CD4-positive, alpha-beta T cell treated with Interleukin-1 beta for 1 hour (primary cell): ENCODE measurements around the gene SUGCT.

ENCODE experiments used
- DNase-seq, 2 donors: peaks; one replicate each; pipeline ENCODE4 v3.0.0-alpha.2; 2020 to 2022

Gene SUGCT

GRCh38 chr7:40700653-40701421, 566.0 kb downstream of the SUGCT start:
- DNase-seq: no peak

GRCh38 chr7:40701836-40702551, 567.2 kb downstream of the SUGCT start:
- DNase-seq: no peak

GRCh38 chr7:40704172-40704571, 569.4 kb downstream of the SUGCT start:
- no peak for DNase-seq

GRCh38 chr7:40706829-40707228, 572.0 kb downstream of the SUGCT start:
- no peak for DNase-seq

- no peak for DNase-seq
Observed at GRCh38 chr7:40709062-40709964, 574.5 kb downstream of the SUGCT start.

- no peak for DNase-seq
Observed at GRCh38 chr7:40711706-40712105, 576.9 kb downstream of the SUGCT start.

- DNase-seq: no peak
Observed at GRCh38 chr7:40714363-40715052, 579.7 kb downstream of the SUGCT start.

- no peak for DNase-seq
Observed at GRCh38 chr7:40715053-40715430, 580.2 kb downstream of the SUGCT start.

DNA sequence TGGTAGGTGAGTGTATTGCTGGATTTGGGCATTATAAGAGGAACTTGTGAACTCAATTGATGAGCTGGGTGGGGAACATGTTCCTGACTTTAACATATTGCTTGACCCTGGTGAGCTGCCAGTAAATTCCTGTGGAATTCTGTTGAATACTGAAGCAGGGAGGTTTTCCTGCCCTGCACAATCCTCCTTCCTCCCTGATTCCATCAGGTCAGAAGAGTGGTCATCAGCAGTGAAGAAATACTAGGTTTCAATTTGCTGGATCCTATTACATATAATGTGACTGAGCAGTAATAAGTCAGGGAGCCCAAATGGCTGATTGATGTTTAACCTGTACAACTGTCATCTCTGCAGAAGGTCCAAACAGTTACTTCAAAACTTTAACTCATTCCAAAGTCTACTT, 581.2 kb downstream of the SUGCT start:
- DNase-seq: no peak

GRCh38 chr7:40717242-40717641, 582.4 kb downstream of the SUGCT start:
- DNase-seq: no peak

GRCh38 chr7:40720416-40720815, 585.6 kb downstream of the SUGCT start:
- no peak for DNase-seq

GRCh38 chr7:40721342-40721949, 586.6 kb downstream of the SUGCT start:
- no peak for DNase-seq

DNA sequence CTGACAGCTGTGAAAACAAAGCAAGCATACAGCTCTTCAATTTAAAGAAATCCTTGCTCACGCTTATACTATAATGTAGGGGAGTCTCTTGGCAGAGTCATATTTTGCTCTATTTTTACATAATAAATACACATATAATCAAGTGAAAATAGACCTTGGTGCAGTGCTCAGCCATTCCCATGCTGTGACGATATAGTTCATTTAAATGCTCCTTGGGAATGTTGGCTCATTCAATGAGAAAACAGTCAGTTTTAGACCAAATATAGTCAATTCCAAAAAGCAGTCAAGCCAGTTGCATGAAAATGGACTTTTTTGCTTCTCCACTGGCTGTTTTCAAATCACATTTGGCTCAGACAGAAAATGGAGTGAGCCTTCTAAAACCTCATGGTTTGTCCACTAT, 587.4 kb downstream of the SUGCT start:
- DNase-seq: no peak

DNA sequence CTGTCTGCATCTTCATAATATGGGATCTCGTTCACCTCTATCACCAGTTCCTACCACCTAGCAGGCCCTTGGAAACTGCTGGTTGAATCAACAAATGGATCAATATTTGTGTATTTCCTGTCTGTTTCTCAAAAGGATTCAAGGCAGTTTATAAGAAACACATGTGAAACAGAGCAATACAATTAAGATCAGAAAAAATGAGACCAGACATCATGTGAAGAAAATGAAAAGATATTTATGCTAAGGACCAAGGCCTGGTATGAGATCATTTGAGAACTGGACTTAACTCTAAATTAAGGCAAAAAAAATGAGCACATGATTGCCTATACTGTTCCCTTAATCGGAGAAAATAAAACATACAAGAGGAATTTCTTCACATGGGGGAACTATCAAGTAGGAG, 589.0 kb downstream of the SUGCT start:
- DNase-seq: no peak

DNA sequence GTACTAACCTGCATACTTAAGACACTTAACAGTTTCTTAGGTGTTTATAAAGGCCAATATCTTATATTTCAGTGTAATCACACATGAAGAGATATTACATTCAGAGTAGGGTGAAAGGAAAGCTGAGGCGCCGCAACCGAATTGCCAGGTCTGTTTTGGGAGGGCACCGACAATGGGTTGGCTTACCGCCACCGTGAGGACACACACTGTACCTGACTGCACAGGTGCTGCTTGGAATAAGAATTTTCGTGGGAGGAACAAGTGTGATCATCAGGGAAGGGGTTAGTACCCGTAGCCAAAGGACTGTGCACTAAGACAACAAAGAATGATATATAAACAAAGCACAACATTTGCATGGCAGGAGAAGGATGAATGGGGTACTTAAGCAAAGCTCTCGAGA, 591.8 kb downstream of the SUGCT start:
- no peak for DNase-seq

GRCh38 chr7:40733114-40733513, 598.3 kb downstream of the SUGCT start:
- DNase-seq: no peak

GRCh38 chr7:40733578-40733977, 598.8 kb downstream of the SUGCT start:
- no peak for DNase-seq

GRCh38 chr7:40739257-40739656, 604.5 kb downstream of the SUGCT start:
- DNase-seq: no peak

DNA sequence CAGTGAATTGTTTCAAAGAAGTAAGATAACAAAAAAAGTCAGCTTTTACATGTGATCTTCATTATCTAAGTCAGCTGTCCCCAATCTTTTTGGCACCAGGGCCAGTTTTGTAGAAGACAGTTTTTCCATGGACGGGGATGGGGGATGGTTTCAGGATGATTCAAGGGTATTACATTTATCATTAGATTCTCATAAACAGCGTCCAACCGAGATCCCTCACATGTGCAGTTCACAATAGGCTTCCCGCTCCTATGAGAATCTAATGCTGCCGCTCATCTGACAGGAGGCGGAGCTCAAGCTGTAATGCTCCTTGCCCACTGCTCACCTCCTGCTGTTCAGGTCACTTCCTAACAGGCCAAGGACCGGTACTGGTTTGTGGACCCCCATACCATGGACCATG, 607.5 kb downstream of the SUGCT start:
- DNase-seq: no peak

DNA sequence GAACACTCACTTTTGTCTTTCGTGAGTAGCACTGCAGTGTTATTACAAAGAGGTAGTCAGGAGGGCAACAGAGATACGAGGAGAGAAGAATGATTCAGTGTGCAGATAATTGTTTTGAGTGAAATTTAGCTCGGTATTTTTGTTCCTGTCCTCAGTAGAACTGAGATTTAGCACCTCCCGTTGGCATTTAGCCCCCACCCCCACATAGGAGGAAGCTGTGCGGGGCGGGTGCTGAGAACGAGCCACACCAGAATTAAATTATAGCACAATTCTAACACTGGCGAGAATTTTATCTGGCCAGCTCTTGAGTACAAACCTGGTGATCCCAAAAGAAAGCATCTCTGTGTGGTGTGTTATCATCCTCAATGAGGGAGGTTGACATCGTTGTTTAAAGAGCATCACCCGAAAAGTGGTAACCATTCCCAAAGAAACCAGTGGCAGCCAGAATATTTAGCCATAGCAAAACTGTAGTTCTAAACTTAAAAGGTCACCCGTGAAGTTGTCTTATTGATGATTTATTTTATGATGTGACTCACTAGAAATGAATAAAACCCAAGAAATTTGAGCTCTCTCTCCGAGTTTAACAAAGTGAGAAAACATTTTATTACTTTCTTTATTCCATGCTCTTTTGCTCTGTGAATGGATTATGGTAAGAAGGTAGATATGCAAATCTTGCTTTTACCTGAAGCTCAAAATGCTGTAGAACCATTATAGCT, 612.2 kb downstream of the SUGCT start:
- DNase-seq: no peak

- DNase-seq: no peak
Observed at GRCh38 chr7:40747856-40748255, 613.1 kb downstream of the SUGCT start.

DNA sequence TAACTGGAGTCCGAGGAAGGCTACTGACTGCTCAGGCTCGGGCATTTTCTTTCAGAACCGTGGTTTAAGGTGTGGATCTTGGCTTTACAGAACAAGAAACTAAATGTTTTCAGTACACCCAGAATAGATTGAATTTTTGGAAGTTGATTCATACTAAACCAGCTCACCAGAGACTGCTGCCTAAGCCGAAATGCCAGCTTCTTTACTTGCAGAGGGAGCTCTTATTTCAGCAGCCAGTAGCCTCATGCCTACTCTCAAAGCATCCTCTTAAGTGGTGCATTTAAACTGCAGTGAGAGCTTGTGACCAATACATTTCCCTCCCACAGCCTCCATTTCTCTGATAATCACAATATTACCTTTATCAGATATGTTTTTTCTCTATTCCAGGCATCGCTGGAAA, 615.1 kb downstream of the SUGCT start:
- DNase-seq: no peak
